GM10266 (cell line): ENCODE results near the gene FIBP.

Experiments
- DNase-seq: peaks from one replicate; pipeline ENCODE4 v3.0.0; 2012; ENCODE audit errors: extremely low spot score
- CTCF ChIP-seq: IDR thresholded peaks from 2 replicates; pipeline ENCODE4 v1.5.1; 2012; ENCODE audit warnings: mild to moderate bottlenecking, low read depth; ENCODE audit not compliant: control insufficient read depth, insufficient read depth; ENCODE audit errors: missing control alignments

The FIBP gene

GRCh38 chr11:65918211-65919140 lies 30.2 kb upstream of the FIBP start, which contains the start of gene C11orf68:
Gene C11orf68, minus strand, starts transcription at chr11:65919062. Its CDS starts 31 bp downstream, at chr11:65919031.
- DNase-seq = no peak
- TF ChIP-seq CTCF = no peak

- TF ChIP-seq CTCF = no peak
- DNase-seq = no peak
Observed at GRCh38 chr11:65917434-65918210, 29.4 kb upstream of the FIBP start.

GRCh38 chr11:65917077-65917433 lies 28.8 kb upstream of the FIBP start:
- DNase-seq = no peak
- TF ChIP-seq CTCF = no peak

- DNase-seq = no peak
- no peak for TF ChIP-seq CTCF
Observed at GRCh38 chr11:65916391-65916790, 28.1 kb upstream of the FIBP start.

GRCh38 chr11:65915821-65916251 lies 27.6 kb upstream of the FIBP start:
- no peak for DNase-seq
- TF ChIP-seq CTCF = no peak

GRCh38 chr11:65915101-65915820 lies 27.0 kb upstream of the FIBP start:
- no peak for DNase-seq
- no peak for TF ChIP-seq CTCF

GRCh38 chr11:65912845-65913244 lies 24.6 kb upstream of the FIBP start:
- no peak for DNase-seq

More at GRCh38 chr11:65912845-65913244, 24.6 kb upstream of the FIBP start:
- TF ChIP-seq CTCF = no peak
